Liver (tissue), 9 donors: Measurements from ENCODE around the gene PNKD. TPM values are rescaled to one million over a fixed set of nuclear protein-coding genes. Genes with fewer than 3 reads are reported as not detected.

ENCODE experiments used
- DNase-seq: peaks from one replicate; pipeline ENCODE4 v3.0.0-alpha.2; 2017; ENCODE audit warnings: low spot score
- H3K27ac ChIP-seq, 2 donors: one replicate each; pipeline ENCODE4 v1.7.0; 2013; ENCODE audit warnings: inconsistent platforms in 2 of 2, low read length in 2 of 2, control low read depth in 1 of 2, low read depth in 1 of 2, mild to moderate bottlenecking in 1 of 2
- H3K27me3 ChIP-seq, 4 donors: one replicate each; pipeline versions ENCODE4 v1.6.1 to v1.7.0; 2013; ENCODE audit warnings: low read length in 3 of 4, inconsistent platforms in 1 of 4, mild to moderate bottlenecking in 1 of 4, moderate library complexity in 1 of 4; ENCODE audit not compliant: control insufficient read depth in 4 of 4, insufficient read depth in 4 of 4
- H3K36me3 ChIP-seq, 4 donors: one replicate each; pipeline versions ENCODE4 v1.6.1 to v1.7.0; 2013; ENCODE audit warnings: low read length in 3 of 4, mild to moderate bottlenecking in 3 of 4, low read depth in 1 of 4, moderate library complexity in 1 of 4; ENCODE audit not compliant: control insufficient read depth in 4 of 4, insufficient read depth in 3 of 4
- H3K4me1 ChIP-seq, 4 donors: one replicate each; pipeline versions ENCODE4 v1.6.1 to v1.7.0; 2013; ENCODE audit warnings: low read length in 3 of 4, mild to moderate bottlenecking in 3 of 4, moderate library complexity in 1 of 4; ENCODE audit not compliant: control insufficient read depth in 4 of 4, insufficient read depth in 4 of 4
- H3K4me3 ChIP-seq, 3 donors: one replicate each; pipeline versions ENCODE4 v1.6.1 to v1.7.0; 2013; ENCODE audit warnings: low read length in 3 of 3, control low read depth in 1 of 3, low read depth in 1 of 3, mild to moderate bottlenecking in 1 of 3
- H3K9ac ChIP-seq, 2 donors: one replicate each; pipeline ENCODE4 v1.7.0; 2013; ENCODE audit warnings: low read length in 2 of 2, mild to moderate bottlenecking in 2 of 2, moderate library complexity in 2 of 2, control low read depth in 1 of 2, low read depth in 1 of 2
- H3K9me3 ChIP-seq, 4 donors: one replicate each; pipeline versions ENCODE4 v1.6.1 to v1.7.0; 2013; ENCODE audit warnings: low read length in 3 of 4; ENCODE audit not compliant: control insufficient read depth in 4 of 4
- EGR1 ChIP-seq, 2 donors: IDR thresholded peaks; 2 replicates each; pipeline ENCODE4 v1.6.1; 2016 to 2018; ENCODE audit warnings: antibody characterized with exemption in 2 of 2, low read depth in 2 of 2
- FOXA1 ChIP-seq: IDR thresholded peaks from 2 replicates; pipeline ENCODE4 v1.6.1; 2016; ENCODE audit warnings: antibody characterized with exemption
- FOXA2 ChIP-seq: IDR thresholded peaks from 2 replicates; pipeline ENCODE4 v1.6.1; 2016; ENCODE audit warnings: antibody characterized with exemption
- GABPA ChIP-seq, 2 donors: IDR thresholded peaks in 1 of 2; conservative IDR thresholded peaks in 1 of 2; 2 replicates each; pipeline ENCODE4 v1.6.1; 2016; ENCODE audit warnings: antibody characterized with exemption in 2 of 2, mild to moderate bottlenecking in 1 of 2, moderate library complexity in 1 of 2
- HNF4A ChIP-seq, 2 donors: conservative IDR thresholded peaks; 2 replicates each; pipeline ENCODE4 v1.6.1; 2016; ENCODE audit warnings: antibody characterized with exemption in 2 of 2, mild to moderate bottlenecking in 2 of 2
- HNF4G ChIP-seq: IDR thresholded peaks from 2 replicates; pipeline ENCODE4 v1.6.1; 2016; ENCODE audit warnings: antibody characterized with exemption
- JUND ChIP-seq, 2 donors: IDR thresholded peaks; 2 replicates each; pipeline ENCODE4 v1.6.1; 2016; ENCODE audit warnings: antibody characterized with exemption in 2 of 2
- NR2F2 ChIP-seq: IDR thresholded peaks from 2 replicates; pipeline ENCODE4 v1.6.1; 2016; ENCODE audit warnings: antibody characterized with exemption
- RAD21 ChIP-seq, 2 donors: IDR thresholded peaks; 2 replicates each; pipeline ENCODE4 v1.6.1; 2016; ENCODE audit warnings: antibody characterized with exemption in 2 of 2, mild to moderate bottlenecking in 2 of 2
- RXRA ChIP-seq, 2 donors: IDR thresholded peaks; 2 replicates each; pipeline ENCODE4 v1.6.1; 2017 to 2018; ENCODE audit warnings: antibody characterized with exemption in 2 of 2, mild to moderate bottlenecking in 1 of 2
- SP1 ChIP-seq: IDR thresholded peaks from 2 replicates; pipeline ENCODE4 v1.6.1; 2018; ENCODE audit warnings: antibody characterized with exemption, mild to moderate bottlenecking
- TAF1 ChIP-seq: conservative IDR thresholded peaks from 2 replicates; pipeline ENCODE4 v1.6.1; 2016; ENCODE audit warnings: antibody characterized with exemption, mild to moderate bottlenecking
- YY1 ChIP-seq: IDR thresholded peaks from 2 replicates; pipeline ENCODE4 v1.6.1; 2016; ENCODE audit warnings: antibody characterized with exemption, mild to moderate bottlenecking
- WGBS: extraction: QIAGEN DNeasy Blood & Tissue Kit; methylation state at CpG from one replicate; pipeline ENCODE4 v1.1.7; 2013; 5-methylcytosine and 5-hydroxymethylcytosine counted together
- polyA plus RNA-seq, 2 donors: library from polyadenylated mRNA; stranded (reverse) in 1 of 2; unstranded in 1 of 2; fragments of 200-250 nt in 1 of 2; fragments of >200 nt in 1 of 2; fragmentation: Nextera tagmentation in 1 of 2; extraction: Ambion mirVana in 1 of 2; gene quantifications; one replicate each; pipeline versions ENCODE4 v1.2.1 to v1.2.3, GENCODE V29; 2013 to 2015
- total RNA-seq, 2 donors: library from RNA; depleted of rRNA; stranded (reverse); fragments of >200 nt; gene quantifications; one replicate each; pipeline ENCODE4 v1.2.3, GENCODE V29; 2014
- TF ChIP-seq, protein P1 (sequence below): IDR thresholded peaks from 2 replicates; pipeline ENCODE4 v1.6.1; 2016; ENCODE audit warnings: antibody characterized with exemption
- TF ChIP-seq, protein P2 (sequence below): IDR thresholded peaks from 2 replicates; pipeline ENCODE4 v1.6.1; 2016; ENCODE audit warnings: antibody characterized with exemption
- TF ChIP-seq, protein P3 (sequence below): fragments of 150-350 bp; IDR thresholded peaks from 2 replicates; pipeline ENCODE4 v1.5.1; 2017; ENCODE audit warnings: improper control_type of control experiment, low read depth, low read length; ENCODE audit not compliant: missing input control
- TF ChIP-seq, protein P4 (sequence below): IDR thresholded peaks from 2 replicates; pipeline ENCODE4 v1.6.1; 2016; ENCODE audit warnings: antibody characterized with exemption
- TF ChIP-seq, protein P5 (sequence below): IDR thresholded peaks from 2 replicates; pipeline ENCODE4 v1.6.1; 2016; ENCODE audit warnings: antibody characterized with exemption, mild to moderate bottlenecking
- donor health status: healthy.
- donor health status: healthy.
- donor health status: healthy.
- donor health status: healthy.
- donor health status: healthy.

The PNKD gene
- total and polyA plus RNA-seq, 4 donors, result 28.5 to 161 (median 94.9) TPM

DNA sequence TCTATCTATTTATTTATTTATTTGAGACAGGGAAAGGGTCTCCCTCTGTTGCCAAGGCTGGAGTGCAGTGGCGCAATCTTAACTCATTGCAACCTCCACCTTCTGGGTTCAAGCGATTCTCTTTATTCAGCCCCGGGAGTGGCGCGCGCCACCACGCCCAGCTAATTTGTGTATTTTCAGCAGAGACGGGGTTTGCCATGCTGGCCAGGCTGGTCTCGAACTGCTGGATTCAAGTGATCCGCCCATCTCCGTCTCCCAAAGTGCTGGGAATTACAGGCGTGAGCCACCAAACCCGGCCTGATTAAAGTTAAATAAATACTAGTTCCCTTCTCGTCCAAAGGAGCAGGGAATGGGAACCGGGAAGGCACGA, 125.1 kb downstream of the PNKD start:
- H3K4me1 ChIP-seq, result peaks cover 6 to 25% (median 22%) of the 10 kb centered on the region in 4 donors
- TF ChIP-seq HNF4A (conservative IDR thresholded peaks at IDR 0.05) (no peak), RAD21 (IDR thresholded peaks at IDR 0.05) (no peak), YY1 (no peak), JUND (IDR thresholded peaks at IDR 0.05) (no peak), EGR1 (IDR thresholded peaks at IDR 0.05; ENCODE audit: low read depth in 2 of 2) (no peak), SP1 (no peak)
- TF ChIP-seq, protein P1, sequence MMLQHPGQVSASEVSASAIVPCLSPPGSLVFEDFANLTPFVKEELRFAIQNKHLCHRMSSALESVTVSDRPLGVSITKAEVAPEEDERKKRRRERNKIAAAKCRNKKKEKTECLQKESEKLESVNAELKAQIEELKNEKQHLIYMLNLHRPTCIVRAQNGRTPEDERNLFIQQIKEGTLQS, result no peak
- no peaks in the 10 kb centered on the region for H3K27me3 ChIP-seq
- H3K36me3 ChIP-seq, result no peaks in the 10 kb centered on the region
- H3K9ac ChIP-seq, result peak overlapping the region; percentile 58 to 60
- H3K4me3 ChIP-seq, result peak overlapping the region; percentile 53 to 91 (median 63)
- no peak for DNase-seq
- 40% methylated on average over 16 of the region's 16 CpGs for WGBS
- H3K27ac ChIP-seq, result peak overlapping the region; percentile 99
- H3K9me3 ChIP-seq, result no peaks in the 10 kb centered on the region

DNA sequence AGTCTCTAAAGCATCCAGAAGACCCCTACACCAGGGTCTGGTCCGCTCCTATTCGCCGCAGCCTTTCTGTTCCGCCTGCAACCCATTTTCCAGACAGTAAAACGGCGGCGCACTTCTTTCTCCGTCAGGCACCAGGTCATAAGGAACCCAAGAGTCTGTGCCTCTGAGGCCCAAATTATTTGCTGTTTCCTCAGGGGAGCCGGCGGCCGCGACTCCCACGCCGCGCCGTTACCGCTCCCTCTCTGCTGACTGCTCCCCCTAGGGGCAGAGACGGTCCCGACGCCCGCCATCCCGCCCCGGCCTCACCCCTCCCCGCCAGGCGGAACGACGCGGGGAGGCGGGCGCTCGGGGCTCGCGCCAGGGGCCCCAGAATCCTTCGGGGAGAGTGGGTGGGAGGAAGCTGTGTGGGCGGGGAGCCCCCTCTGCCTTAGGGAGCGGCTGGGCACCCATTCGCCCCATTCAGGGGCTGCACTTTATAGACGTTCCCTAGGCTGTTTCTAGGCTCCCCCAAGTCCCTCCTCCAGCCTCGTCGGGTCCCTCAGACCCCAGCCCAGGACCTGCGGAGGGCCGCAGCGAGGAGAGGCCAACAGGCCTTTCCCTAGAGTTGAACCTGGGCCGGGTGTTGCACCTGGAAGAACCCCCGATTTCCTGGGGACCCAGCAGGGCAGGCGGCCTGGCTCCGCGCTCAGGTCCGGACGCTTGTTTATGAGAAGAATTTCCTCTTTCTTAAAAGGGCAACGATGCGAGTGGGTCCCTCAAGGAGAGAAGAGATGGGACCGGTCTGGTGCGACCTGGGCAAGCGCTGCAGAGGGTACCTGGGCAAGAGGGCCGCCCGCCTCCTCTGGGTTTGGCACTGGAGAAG, 125.7 kb downstream of the PNKD start:
- peak overlapping the region; percentile 73 to 91 (median 75) for H3K4me3 ChIP-seq
- no peaks in the 10 kb centered on the region for H3K27me3 ChIP-seq
- H3K9me3 ChIP-seq, result no peaks in the 10 kb centered on the region
- peaks cover 6 to 27% (median 23%) of the 10 kb centered on the region in 4 donors for H3K4me1 ChIP-seq
- peak; percentile 92 for DNase-seq
- no peaks in the 10 kb centered on the region for H3K36me3 ChIP-seq
- peak overlapping the region; percentile 72 to 96 for H3K9ac ChIP-seq
- WGBS, result under 1% methylated on average over 57 of the region's 57 CpGs
- peak overlapping the region; percentile 99 for H3K27ac ChIP-seq
- TF ChIP-seq EGR1 (IDR thresholded peaks at IDR 0.05; ENCODE audit: low read depth in 2 of 2) (peak; percentile 96 to 98), NR2F2 (peak; percentile 74), RXRA (IDR thresholded peaks at IDR 0.05) (peak; percentile 57 to 74), YY1 (peak; percentile 82), FOXA2 (no peak), FOXA1 (peak; percentile 43), SP1 (peak; percentile 84), HNF4A (conservative IDR thresholded peaks at IDR 0.05) (peak; percentile 55 to 63), RAD21 (IDR thresholded peaks at IDR 0.05) (peak; percentile 84 to 88), TAF1 (no peak), JUND (IDR thresholded peaks at IDR 0.05) (no peak), HNF4G (peak; percentile 50), GABPA (IDR thresholded peaks at IDR 0.05 in 1 of 2, conservative IDR thresholded peaks at IDR 0.05 in 1 of 2) (peak in 1 of 2 donors; percentile 77)
- TF ChIP-seq, protein P2, sequence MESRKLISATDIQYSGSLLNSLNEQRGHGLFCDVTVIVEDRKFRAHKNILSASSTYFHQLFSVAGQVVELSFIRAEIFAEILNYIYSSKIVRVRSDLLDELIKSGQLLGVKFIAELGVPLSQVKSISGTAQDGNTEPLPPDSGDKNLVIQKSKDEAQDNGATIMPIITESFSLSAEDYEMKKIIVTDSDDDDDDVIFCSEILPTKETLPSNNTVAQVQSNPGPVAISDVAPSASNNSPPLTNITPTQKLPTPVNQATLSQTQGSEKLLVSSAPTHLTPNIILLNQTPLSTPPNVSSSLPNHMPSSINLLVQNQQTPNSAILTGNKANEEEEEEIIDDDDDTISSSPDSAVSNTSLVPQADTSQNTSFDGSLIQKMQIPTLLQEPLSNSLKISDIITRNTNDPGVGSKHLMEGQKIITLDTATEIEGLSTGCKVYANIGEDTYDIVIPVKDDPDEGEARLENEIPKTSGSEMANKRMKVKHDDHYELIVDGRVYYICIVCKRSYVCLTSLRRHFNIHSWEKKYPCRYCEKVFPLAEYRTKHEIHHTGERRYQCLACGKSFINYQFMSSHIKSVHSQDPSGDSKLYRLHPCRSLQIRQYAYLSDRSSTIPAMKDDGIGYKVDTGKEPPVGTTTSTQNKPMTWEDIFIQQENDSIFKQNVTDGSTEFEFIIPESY, result peak; percentile 31
- TF ChIP-seq, protein P3, sequence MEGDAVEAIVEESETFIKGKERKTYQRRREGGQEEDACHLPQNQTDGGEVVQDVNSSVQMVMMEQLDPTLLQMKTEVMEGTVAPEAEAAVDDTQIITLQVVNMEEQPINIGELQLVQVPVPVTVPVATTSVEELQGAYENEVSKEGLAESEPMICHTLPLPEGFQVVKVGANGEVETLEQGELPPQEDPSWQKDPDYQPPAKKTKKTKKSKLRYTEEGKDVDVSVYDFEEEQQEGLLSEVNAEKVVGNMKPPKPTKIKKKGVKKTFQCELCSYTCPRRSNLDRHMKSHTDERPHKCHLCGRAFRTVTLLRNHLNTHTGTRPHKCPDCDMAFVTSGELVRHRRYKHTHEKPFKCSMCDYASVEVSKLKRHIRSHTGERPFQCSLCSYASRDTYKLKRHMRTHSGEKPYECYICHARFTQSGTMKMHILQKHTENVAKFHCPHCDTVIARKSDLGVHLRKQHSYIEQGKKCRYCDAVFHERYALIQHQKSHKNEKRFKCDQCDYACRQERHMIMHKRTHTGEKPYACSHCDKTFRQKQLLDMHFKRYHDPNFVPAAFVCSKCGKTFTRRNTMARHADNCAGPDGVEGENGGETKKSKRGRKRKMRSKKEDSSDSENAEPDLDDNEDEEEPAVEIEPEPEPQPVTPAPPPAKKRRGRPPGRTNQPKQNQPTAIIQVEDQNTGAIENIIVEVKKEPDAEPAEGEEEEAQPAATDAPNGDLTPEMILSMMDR, result peak; percentile 73
- TF ChIP-seq, protein P4, sequence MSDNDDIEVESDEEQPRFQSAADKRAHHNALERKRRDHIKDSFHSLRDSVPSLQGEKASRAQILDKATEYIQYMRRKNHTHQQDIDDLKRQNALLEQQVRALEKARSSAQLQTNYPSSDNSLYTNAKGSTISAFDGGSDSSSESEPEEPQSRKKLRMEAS, result peak; percentile 81
- TF ChIP-seq, protein P5, sequence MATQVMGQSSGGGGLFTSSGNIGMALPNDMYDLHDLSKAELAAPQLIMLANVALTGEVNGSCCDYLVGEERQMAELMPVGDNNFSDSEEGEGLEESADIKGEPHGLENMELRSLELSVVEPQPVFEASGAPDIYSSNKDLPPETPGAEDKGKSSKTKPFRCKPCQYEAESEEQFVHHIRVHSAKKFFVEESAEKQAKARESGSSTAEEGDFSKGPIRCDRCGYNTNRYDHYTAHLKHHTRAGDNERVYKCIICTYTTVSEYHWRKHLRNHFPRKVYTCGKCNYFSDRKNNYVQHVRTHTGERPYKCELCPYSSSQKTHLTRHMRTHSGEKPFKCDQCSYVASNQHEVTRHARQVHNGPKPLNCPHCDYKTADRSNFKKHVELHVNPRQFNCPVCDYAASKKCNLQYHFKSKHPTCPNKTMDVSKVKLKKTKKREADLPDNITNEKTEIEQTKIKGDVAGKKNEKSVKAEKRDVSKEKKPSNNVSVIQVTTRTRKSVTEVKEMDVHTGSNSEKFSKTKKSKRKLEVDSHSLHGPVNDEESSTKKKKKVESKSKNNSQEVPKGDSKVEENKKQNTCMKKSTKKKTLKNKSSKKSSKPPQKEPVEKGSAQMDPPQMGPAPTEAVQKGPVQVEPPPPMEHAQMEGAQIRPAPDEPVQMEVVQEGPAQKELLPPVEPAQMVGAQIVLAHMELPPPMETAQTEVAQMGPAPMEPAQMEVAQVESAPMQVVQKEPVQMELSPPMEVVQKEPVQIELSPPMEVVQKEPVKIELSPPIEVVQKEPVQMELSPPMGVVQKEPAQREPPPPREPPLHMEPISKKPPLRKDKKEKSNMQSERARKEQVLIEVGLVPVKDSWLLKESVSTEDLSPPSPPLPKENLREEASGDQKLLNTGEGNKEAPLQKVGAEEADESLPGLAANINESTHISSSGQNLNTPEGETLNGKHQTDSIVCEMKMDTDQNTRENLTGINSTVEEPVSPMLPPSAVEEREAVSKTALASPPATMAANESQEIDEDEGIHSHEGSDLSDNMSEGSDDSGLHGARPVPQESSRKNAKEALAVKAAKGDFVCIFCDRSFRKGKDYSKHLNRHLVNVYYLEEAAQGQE, result peak; percentile 57
- TF ChIP-seq, protein P1, result peak; percentile 64
